Progenitor cell of endocrine pancreas (in vitro differentiated cells): Measurements from ENCODE around the gene TGFA. TPM values are rescaled to one million over a fixed set of nuclear protein-coding genes. Genes with fewer than 3 reads are reported as not detected.

Experiments used
- DNase-seq: peaks from one replicate; pipeline ENCODE4 v3.0.0; 2021; ENCODE audit warnings: low spot score; ENCODE audit not compliant: unreplicated experiment
- H3K27ac Mint-ChIP-seq: 2 replicates; pipeline ENCODE4 v1.8.0; 2021; ENCODE audit warnings: mild to moderate bottlenecking, moderate library complexity, mixed read lengths
- H3K27me3 Mint-ChIP-seq: 2 replicates; pipeline ENCODE4 v1.8.0; 2021; ENCODE audit warnings: mixed read lengths
- H3K36me3 Mint-ChIP-seq: 2 replicates; pipeline ENCODE4 v1.8.0; 2022; ENCODE audit warnings: mixed read lengths; ENCODE audit not compliant: insufficient read depth
- H3K4me1 Mint-ChIP-seq: 2 replicates; pipeline ENCODE4 v1.8.0; 2021; ENCODE audit warnings: low read depth, mixed read lengths
- H3K4me3 Mint-ChIP-seq: 2 replicates; pipeline ENCODE4 v1.8.0; 2021; ENCODE audit warnings: low read depth, mild to moderate bottlenecking, moderate library complexity, mixed read lengths
- H3K9me3 Mint-ChIP-seq: 2 replicates; pipeline ENCODE4 v1.8.0; 2021; ENCODE audit warnings: low read depth, mixed read lengths
- total RNA-seq: library from RNA; stranded (reverse); gene quantifications from 2 replicates; pipeline ENCODE4 v1.2.1, GENCODE V29; 2021
- TF ChIP-seq, protein P1 (sequence below): fragments of 200-600 bp; sonication (generic); IDR thresholded peaks from one replicate; pipeline ENCODE4 v1.5.0; 2021; ENCODE audit warnings: antibody characterized with exemption, mild to moderate bottlenecking; ENCODE audit not compliant: unreplicated experiment

The TGFA gene
- total RNA-seq, 1 donor from 2014 or later = 3.0 TPM

GRCh38 chr2:70418514-70418913 lies 135.1 kb downstream of the TGFA start:
- H3K4me1 Mint-ChIP-seq = peaks cover 3% of the 10 kb centered on the region
- no peak overlapping the region for H3K27ac Mint-ChIP-seq
- no peaks in the 10 kb centered on the region for H3K36me3 Mint-ChIP-seq
- peaks cover 7% of the 10 kb centered on the region for H3K27me3 Mint-ChIP-seq
- H3K9me3 Mint-ChIP-seq = no peaks in the 10 kb centered on the region
- H3K4me3 Mint-ChIP-seq = no peak overlapping the region
- TF ChIP-seq, protein P1, sequence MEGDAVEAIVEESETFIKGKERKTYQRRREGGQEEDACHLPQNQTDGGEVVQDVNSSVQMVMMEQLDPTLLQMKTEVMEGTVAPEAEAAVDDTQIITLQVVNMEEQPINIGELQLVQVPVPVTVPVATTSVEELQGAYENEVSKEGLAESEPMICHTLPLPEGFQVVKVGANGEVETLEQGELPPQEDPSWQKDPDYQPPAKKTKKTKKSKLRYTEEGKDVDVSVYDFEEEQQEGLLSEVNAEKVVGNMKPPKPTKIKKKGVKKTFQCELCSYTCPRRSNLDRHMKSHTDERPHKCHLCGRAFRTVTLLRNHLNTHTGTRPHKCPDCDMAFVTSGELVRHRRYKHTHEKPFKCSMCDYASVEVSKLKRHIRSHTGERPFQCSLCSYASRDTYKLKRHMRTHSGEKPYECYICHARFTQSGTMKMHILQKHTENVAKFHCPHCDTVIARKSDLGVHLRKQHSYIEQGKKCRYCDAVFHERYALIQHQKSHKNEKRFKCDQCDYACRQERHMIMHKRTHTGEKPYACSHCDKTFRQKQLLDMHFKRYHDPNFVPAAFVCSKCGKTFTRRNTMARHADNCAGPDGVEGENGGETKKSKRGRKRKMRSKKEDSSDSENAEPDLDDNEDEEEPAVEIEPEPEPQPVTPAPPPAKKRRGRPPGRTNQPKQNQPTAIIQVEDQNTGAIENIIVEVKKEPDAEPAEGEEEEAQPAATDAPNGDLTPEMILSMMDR = no peak
- no peak for DNase-seq

- H3K4me3 Mint-ChIP-seq = no peak overlapping the region
- DNase-seq = no peak
- H3K27me3 Mint-ChIP-seq = peaks cover 9% of the 10 kb centered on the region
- H3K4me1 Mint-ChIP-seq = peaks cover 5% of the 10 kb centered on the region
- H3K27ac Mint-ChIP-seq = no peak overlapping the region
- no peaks in the 10 kb centered on the region for H3K36me3 Mint-ChIP-seq
- no peaks in the 10 kb centered on the region for H3K9me3 Mint-ChIP-seq
- TF ChIP-seq, protein P1 = no peak
These were observed 136.6 kb downstream of the TGFA start for GRCh38 chr2:70417011-70417410.

GRCh38 chr2:70412294-70413070 lies 141.1 kb downstream of the TGFA start:
- H3K4me3 Mint-ChIP-seq = no peak overlapping the region
- no peaks in the 10 kb centered on the region for H3K9me3 Mint-ChIP-seq
- peaks cover 5% of the 10 kb centered on the region for H3K4me1 Mint-ChIP-seq
- H3K36me3 Mint-ChIP-seq = no peaks in the 10 kb centered on the region
- TF ChIP-seq, protein P1 = no peak
- H3K27ac Mint-ChIP-seq = no peak overlapping the region
- peaks cover 11% of the 10 kb centered on the region for H3K27me3 Mint-ChIP-seq
- DNase-seq = no peak

DNA sequence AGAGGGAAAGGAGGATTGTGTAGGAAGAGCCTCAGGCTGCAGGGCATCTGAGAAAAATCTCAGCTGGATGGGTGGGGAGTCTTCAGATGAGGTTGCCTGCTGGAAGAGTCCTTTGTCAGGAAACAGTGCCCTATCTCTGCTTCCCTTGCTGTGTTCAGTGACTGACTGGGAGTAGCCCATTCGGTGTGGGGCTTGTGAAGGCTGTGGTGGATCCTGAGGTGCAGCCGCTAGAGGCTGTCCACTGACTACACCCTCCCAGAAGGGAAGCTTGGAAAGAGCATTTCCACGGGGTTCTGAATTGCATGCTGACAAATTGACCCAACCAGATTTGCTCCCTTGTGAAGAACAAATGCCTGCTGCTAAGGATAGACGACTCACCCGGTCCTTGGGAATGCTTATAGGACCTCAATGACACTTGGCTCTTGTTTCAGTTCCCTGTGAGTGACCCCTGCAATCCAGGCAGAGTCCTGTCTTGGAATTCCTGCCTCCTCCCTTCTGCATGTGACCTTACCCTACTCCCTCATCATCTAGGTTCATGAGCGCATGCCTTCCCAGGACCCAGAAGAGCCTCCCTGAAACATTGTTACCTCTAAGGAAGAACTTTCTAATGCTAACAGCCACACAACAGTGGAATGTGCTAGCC lies 142.0 kb downstream of the TGFA start:
- Mint-ChIP-seq H3K36me3 (no peaks in the 10 kb centered on the region), H3K27me3 (peaks cover 11% of the 10 kb centered on the region), H3K27ac (no peak overlapping the region), H3K4me1 (peaks cover 5% of the 10 kb centered on the region), H3K4me3 (no peak overlapping the region), H3K9me3 (no peaks in the 10 kb centered on the region)
- DNase-seq = no peak
- TF ChIP-seq, protein P1 = no peak

DNA sequence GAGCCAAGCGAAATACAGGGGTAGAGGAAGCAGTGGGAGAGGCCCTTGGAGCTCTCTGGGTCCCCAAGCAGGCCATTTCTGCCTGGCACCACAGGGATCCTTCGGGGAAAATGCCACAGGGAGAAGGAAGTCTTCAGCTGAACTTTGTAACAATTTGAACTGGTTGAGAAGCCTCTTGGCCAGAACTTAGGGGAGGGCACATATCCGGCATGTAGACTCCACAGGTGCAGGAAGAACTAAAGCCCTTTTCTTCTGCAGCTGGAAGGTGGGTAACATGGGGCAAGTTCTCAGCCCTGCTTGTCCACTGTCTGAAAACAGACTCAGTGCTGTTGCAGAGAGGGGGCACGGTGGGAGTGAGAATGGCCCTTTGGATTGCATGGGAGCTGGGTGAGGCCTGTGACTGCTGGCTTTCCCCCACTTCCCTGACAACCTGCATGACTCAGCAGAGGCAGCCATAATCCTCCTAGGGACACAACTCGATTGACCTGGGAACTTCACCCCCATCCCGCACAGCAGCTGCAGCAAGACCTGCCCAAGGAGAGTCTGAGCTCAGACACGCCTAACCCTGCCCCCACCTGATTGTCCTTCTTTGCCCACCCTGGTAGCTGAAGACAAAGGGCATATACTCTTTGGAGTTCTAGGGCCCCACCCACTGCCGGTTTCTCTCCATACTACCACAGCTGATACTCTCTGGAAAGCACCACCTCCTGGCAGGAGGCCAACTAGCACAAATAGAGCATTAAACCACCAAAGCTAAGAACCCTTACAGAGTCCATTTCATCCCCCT lies 150.2 kb downstream of the TGFA start:
- H3K36me3 Mint-ChIP-seq = no peaks in the 10 kb centered on the region
- no peak for DNase-seq
- no peak overlapping the region for H3K4me3 Mint-ChIP-seq
- peaks cover 4% of the 10 kb centered on the region for H3K27me3 Mint-ChIP-seq
- no peak overlapping the region for H3K27ac Mint-ChIP-seq
- H3K9me3 Mint-ChIP-seq = peaks cover 2% of the 10 kb centered on the region
- no peaks in the 10 kb centered on the region for H3K4me1 Mint-ChIP-seq
- TF ChIP-seq, protein P1 = no peak
